Mucosa of descending colon (tissue), 3 donors: ENCODE data around the gene KCNN2. TPM values are rescaled to one million over a fixed set of nuclear protein-coding genes. Genes with fewer than 3 reads are reported as not detected.
A peak's percentile ranks its signal among the peaks of the same experiment; 100 is the strongest.

Experiments
- ATAC-seq: fragments of 200-7000 bp; cut with Tn5 transposase; one replicate; pipeline ENCODE4 v1.9.1; 2020; ENCODE audit warnings: mild to moderate bottlenecking, moderate library complexity
- DNase-seq, 3 donors: peaks; one replicate each; pipeline ENCODE4 v3.0.0-alpha.2; 2020
- H3K36me3 ChIP-seq: fragments of 200-600 bp; one replicate; pipeline ENCODE4 v1.8.0; 2021; ENCODE audit warnings: low read depth, mild to moderate bottlenecking
- H3K4me1 ChIP-seq: fragments of 200-600 bp; one replicate; pipeline ENCODE4 v1.8.0; 2021; ENCODE audit warnings: low read depth, mild to moderate bottlenecking
- H3K4me3 ChIP-seq: fragments of 200-600 bp; one replicate; pipeline ENCODE4 v1.8.0; 2021; ENCODE audit warnings: mild to moderate bottlenecking
- H3K9me3 ChIP-seq: fragments of 200-600 bp; one replicate; pipeline ENCODE4 v1.8.0; 2021; ENCODE audit warnings: mild to moderate bottlenecking
- intact Hi-C, 2 donors: fragments of 100-400 bp; cut with DNase I in 1 of 2; cut with micrococcal nuclease in 1 of 2; formaldehyde crosslinking; loops; one replicate each; pipeline versions ENCODE4 v1.11.0 to v1.11.1; 2022; cut with DNase I, micrococcal nuclease
- long read RNA-seq, 2 donors: library from polyadenylated mRNA; unstranded; transcript quantifications; one replicate each; pipeline ENCODE4 v2.0.0, GENCODE V29; 2019 to 2021
- total RNA-seq, 3 donors: library from RNA; stranded (reverse); fragmentation: NEBNext Ultra II Directional in 2 of 3; extraction: Animal tissue kit (Norgen Biotek cat#: 25700) in 2 of 3; gene quantifications; one replicate each; pipeline versions ENCODE4 v1.2.1 to v1.2.4, GENCODE V29; 2021 to 2023
- TF ChIP-seq, protein P1 (sequence below): fragments of 200-600 bp; IDR thresholded peaks from one replicate; pipeline ENCODE4 v1.8.0; 2022; ENCODE audit warnings: antibody characterized with exemption, mild to moderate bottlenecking
- donor health status: DM: no; HTN: no; CAD: no; lungs with moderate emphysema.
- donor health status: DM: no; HTN: no; CAD: no.
- donor health status: DM: no; HTN: yes; CAD: no.

Gene KCNN2
- total RNA-seq: 1 to 10 TPM in 1 of 3 donors, under 1 TPM in 2; 0.48 to 3.5 (median 0.96) TPM
- long read RNA-seq, donor 1, transcript KCNN2-201 (8 exons, 2,512 nt): major isoform, 5 of 6 reads
- long read RNA-seq, donor 1, partial matches to known transcripts: 0 of 6 reads
- long read RNA-seq, donor 1, other reads (novel, unspliced or antisense): 1 of 6 reads
- long read RNA-seq, donor 2: 0 reads

GRCh38 chr5:114361724-114362196 is at the start of gene KCNN2:
KCNN2 (plus strand) TSS chr5:114362070; CDS start chr5:114362140, 70 bp downstream.
- Histone ChIP-seq H3K9me3 (no peaks in the 10 kb centered on the region), H3K4me3 (peak within 1 kb of the TSS; percentile 28), H3K4me1 (peaks cover 22% of the 10 kb centered on the region), H3K36me3 (no peaks in the 10 kb centered on the region)
- peak; percentile 84 to 85 (median 85) for DNase-seq
- TF ChIP-seq, protein P1, sequence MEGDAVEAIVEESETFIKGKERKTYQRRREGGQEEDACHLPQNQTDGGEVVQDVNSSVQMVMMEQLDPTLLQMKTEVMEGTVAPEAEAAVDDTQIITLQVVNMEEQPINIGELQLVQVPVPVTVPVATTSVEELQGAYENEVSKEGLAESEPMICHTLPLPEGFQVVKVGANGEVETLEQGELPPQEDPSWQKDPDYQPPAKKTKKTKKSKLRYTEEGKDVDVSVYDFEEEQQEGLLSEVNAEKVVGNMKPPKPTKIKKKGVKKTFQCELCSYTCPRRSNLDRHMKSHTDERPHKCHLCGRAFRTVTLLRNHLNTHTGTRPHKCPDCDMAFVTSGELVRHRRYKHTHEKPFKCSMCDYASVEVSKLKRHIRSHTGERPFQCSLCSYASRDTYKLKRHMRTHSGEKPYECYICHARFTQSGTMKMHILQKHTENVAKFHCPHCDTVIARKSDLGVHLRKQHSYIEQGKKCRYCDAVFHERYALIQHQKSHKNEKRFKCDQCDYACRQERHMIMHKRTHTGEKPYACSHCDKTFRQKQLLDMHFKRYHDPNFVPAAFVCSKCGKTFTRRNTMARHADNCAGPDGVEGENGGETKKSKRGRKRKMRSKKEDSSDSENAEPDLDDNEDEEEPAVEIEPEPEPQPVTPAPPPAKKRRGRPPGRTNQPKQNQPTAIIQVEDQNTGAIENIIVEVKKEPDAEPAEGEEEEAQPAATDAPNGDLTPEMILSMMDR: no peak
- peak; percentile 95 for ATAC-seq
- intact Hi-C loops: no loop called here

DNA sequence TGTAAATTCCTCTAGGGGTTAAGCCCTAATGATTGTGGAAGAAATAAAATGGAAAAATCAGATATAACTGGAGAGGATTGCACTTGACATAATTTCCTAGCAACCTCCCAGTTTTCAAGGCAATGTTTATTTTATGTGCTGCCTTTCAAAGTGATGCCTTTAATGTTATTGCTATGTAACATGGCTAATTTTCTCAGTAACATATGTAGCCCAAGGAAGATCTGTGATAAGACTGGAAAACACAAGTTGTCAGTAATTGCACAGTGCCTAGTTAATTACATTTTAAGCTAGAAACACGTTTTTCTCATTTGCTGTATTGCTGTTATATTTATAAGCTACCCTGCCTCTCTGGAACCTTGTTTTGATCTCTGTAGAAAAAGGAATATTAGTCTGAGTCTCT is 49.2 kb upstream of the KCNN2 start:
- Histone ChIP-seq H3K36me3 (no peaks in the 10 kb centered on the region), H3K9me3 (no peaks in the 10 kb centered on the region), H3K4me1 (no peaks in the 10 kb centered on the region), H3K4me3 (no peak overlapping the region)
- DNase-seq: no peak
- intact Hi-C loops: no loop called here
- TF ChIP-seq, protein P1: no peak
- no peak for ATAC-seq

GRCh38 chr5:114314061-114314460 is 47.8 kb upstream of the KCNN2 start:
- intact Hi-C loops: no loop called here
- Histone ChIP-seq H3K4me1 (no peaks in the 10 kb centered on the region), H3K9me3 (no peaks in the 10 kb centered on the region), H3K4me3 (no peak overlapping the region), H3K36me3 (no peaks in the 10 kb centered on the region)
- no peak for DNase-seq
- TF ChIP-seq, protein P1: no peak
- ATAC-seq: no peak

DNA sequence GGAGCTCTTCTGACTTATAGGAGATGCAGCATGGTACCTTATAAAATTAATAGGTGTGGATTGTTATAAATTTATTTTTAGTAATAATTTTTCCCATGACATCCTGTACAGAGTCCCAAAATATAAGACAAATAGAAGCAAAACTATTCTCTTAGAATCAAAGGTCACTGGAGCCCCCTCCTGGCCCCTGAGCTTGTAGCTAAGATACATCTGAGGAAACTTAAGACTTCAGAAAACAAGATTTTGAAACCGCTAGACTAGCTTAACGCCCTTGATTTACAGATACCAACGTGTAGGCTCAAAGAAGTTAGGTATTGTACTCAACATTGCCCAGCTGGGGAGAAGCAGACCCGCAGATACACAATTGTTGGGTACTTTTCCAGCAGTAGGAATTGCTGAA is 45.7 kb upstream of the KCNN2 start:
- intact Hi-C loops: no loop called here
- no peak for DNase-seq
- TF ChIP-seq, protein P1: no peak
- no peaks in the 10 kb centered on the region for H3K9me3 ChIP-seq
- no peak overlapping the region for H3K4me3 ChIP-seq
- ATAC-seq: no peak
- no peaks in the 10 kb centered on the region for H3K36me3 ChIP-seq
- H3K4me1 ChIP-seq: no peaks in the 10 kb centered on the region

DNA sequence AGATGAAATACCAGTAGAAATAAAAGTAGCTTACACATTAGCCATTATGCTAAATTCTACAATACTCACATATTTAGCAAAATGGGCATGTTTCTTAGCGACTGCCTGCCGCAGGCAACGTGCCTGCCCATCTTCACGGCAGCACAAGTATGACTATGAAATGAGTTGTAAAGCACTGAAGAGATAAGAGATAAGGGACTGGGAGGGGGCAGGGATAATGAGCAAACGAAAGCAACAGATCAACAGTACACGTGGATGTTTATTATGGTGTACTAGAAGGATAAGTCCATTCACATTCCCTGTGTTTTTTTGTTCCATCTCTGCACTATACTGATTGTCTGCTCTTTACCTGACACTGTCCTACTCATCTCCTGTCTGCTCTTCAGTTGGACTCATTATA is 44.1 kb upstream of the KCNN2 start:
- Histone ChIP-seq H3K4me1 (no peaks in the 10 kb centered on the region), H3K9me3 (no peaks in the 10 kb centered on the region), H3K4me3 (no peak overlapping the region), H3K36me3 (no peaks in the 10 kb centered on the region)
- DNase-seq: peak in 1 of 3 donors; percentile 35
- ATAC-seq: peak; percentile 80
- TF ChIP-seq, protein P1: no peak
- intact Hi-C loops: no loop called here
